Thoracic aorta (tissue), 2 donors: ENCODE data around the gene MAP2. TPM values are rescaled to one million over a fixed set of nuclear protein-coding genes. Genes with fewer than 3 reads are reported as not detected.
A peak's percentile ranks its signal among the peaks of the same experiment; 100 is the strongest.

Experiments used
- ATAC-seq: fragments of 150-250 bp; one replicate; pipeline ENCODE4 v1.8.0; 2017; ENCODE audit warnings: low read depth; ENCODE audit not compliant: insufficient number of reproducible peaks, low FRiP score
- DNase-seq: peaks from one replicate; pipeline ENCODE4 v3.0.0-alpha.2; 2020; ENCODE audit warnings: low spot score
- H3K27ac ChIP-seq, 2 donors: fragments of 200-600 bp; sonication (generic); 1 replicate in 1 of 2; 2 replicates in 1 of 2; pipeline ENCODE4 v1.5.1; 2016; ENCODE audit warnings: mild to moderate bottlenecking in 2 of 2, moderate library complexity in 2 of 2
- H3K27me3 ChIP-seq: fragments of 200-600 bp; sonication (generic); replicated peaks from 2 replicates; pipeline ENCODE4 v1.6.0; 2016; ENCODE audit warnings: mild to moderate bottlenecking; ENCODE audit not compliant: insufficient read depth
- H3K36me3 ChIP-seq: fragments of 200-600 bp; sonication (generic); one replicate; pipeline ENCODE4 v1.5.1; 2016
- H3K4me1 ChIP-seq, 2 donors: fragments of 200-600 bp; sonication (generic); 1 replicate in 1 of 2; 2 replicates in 1 of 2; pipeline versions ENCODE4 v1.5.1 to v1.6.0; 2016; ENCODE audit warnings: low read depth in 2 of 2, mild to moderate bottlenecking in 1 of 2; ENCODE audit not compliant: control insufficient read depth in 1 of 2
- H3K4me3 ChIP-seq: fragments of 200-600 bp; sonication (generic); 2 replicates; pipeline ENCODE4 v1.5.1; 2016; ENCODE audit warnings: mild to moderate bottlenecking
- H3K9me3 ChIP-seq: fragments of 200-600 bp; sonication (generic); 2 replicates; pipeline ENCODE4 v1.5.1; 2016
- total RNA-seq, 2 donors: library from RNA; depleted of rRNA; stranded (reverse); fragments of >200 nt; gene quantifications; one replicate each; pipeline versions ENCODE4 v1.1.0 to v1.2.3, GENCODE V29; 2016
- TF ChIP-seq, protein P1 (sequence below): fragments of 200-600 bp; sonication (generic); IDR thresholded peaks from one replicate; pipeline ENCODE4 v1.5.1; 2019; ENCODE audit warnings: antibody characterized with exemption

MAP2 gene
- total RNA-seq, 2 donors from 2014 or later = 51.6 to 68.8 TPM

GRCh38 chr2:209495855-209496585, 72.2 kb downstream of the MAP2 start:
- ATAC-seq = peak; percentile 98
- H3K4me3 ChIP-seq = peak overlapping the region; percentile 44
- TF ChIP-seq, protein P1, sequence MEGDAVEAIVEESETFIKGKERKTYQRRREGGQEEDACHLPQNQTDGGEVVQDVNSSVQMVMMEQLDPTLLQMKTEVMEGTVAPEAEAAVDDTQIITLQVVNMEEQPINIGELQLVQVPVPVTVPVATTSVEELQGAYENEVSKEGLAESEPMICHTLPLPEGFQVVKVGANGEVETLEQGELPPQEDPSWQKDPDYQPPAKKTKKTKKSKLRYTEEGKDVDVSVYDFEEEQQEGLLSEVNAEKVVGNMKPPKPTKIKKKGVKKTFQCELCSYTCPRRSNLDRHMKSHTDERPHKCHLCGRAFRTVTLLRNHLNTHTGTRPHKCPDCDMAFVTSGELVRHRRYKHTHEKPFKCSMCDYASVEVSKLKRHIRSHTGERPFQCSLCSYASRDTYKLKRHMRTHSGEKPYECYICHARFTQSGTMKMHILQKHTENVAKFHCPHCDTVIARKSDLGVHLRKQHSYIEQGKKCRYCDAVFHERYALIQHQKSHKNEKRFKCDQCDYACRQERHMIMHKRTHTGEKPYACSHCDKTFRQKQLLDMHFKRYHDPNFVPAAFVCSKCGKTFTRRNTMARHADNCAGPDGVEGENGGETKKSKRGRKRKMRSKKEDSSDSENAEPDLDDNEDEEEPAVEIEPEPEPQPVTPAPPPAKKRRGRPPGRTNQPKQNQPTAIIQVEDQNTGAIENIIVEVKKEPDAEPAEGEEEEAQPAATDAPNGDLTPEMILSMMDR = no peak

GRCh38 chr2:209496586-209496982, 72.7 kb downstream of the MAP2 start:
- no peak for DNase-seq
- H3K36me3 ChIP-seq = no peaks in the 10 kb centered on the region
- ATAC-seq = peak; percentile 82
- H3K4me1 ChIP-seq = peaks cover 13 to 28% of the 10 kb centered on the region in 2 donors
- H3K4me3 ChIP-seq = peak overlapping the region; percentile 44
- TF ChIP-seq, protein P1 = no peak
- H3K27ac ChIP-seq = peak overlapping the region; percentile 82 to 94
- no peaks in the 10 kb centered on the region for H3K27me3 ChIP-seq
- H3K9me3 ChIP-seq = peaks cover 5% of the 10 kb centered on the region

More at GRCh38 chr2:209495855-209496585, 72.2 kb downstream of the MAP2 start:
- Histone ChIP-seq H3K9me3 (peaks cover 5% of the 10 kb centered on the region), H3K27me3 (no peaks in the 10 kb centered on the region), H3K27ac (peak overlapping the region; percentile 82 to 94), H3K36me3 (no peaks in the 10 kb centered on the region), H3K4me1 (peaks cover 13 to 28% of the 10 kb centered on the region in 2 donors)
- peak; percentile 11 for DNase-seq

DNA sequence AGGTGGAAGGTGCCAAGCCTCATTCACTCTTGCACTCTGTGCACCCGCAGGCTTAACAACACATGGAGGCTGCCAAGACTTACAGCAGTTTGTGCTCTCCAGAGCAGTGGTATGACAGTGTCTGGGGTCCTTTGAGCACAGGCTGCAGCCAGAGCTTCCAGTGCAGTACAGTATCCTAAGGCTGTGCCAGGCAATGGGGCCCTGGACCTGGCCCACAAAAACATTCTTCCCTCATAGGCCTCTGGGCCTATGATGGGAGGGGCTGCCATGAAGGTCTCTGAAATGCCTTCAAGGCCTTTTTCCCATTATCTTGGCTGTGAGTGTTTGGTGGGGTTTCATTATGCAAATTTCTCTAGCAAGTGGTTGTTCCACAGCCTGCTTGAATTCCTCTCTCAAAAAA, 74.8 kb downstream of the MAP2 start:
- no peak overlapping the region for H3K4me3 ChIP-seq
- peaks cover 5% of the 10 kb centered on the region for H3K9me3 ChIP-seq
- H3K36me3 ChIP-seq = no peaks in the 10 kb centered on the region
- DNase-seq (no peak), ATAC-seq (no peak)
- no peaks in the 10 kb centered on the region for H3K27me3 ChIP-seq
- no peak overlapping the region for H3K27ac ChIP-seq
- H3K4me1 ChIP-seq = peaks cover 13 to 33% of the 10 kb centered on the region in 2 donors
- TF ChIP-seq, protein P1 = no peak

DNA sequence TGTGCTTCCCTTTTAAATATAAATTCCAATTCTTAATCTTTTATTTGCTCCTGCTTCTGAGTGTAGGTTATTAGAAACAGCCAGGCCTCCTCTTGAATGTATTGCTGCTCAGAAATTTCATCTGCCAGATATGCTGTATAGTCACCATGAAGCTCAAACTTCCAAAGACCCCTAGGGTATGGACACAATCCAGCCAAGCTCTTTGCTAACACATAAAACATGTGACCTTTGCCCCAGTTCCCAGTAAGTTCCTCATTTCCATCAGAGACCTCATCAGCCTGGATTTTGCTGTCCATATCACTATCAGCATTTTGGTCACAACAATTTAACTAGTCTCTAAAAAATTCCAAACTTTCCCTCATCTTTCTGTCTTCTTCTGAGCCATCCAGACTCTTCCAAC, 75.2 kb downstream of the MAP2 start:
- TF ChIP-seq, protein P1 = no peak

GRCh38 chr2:209501579-209501978, 77.7 kb downstream of the MAP2 start:
- H3K4me3 ChIP-seq = no peak overlapping the region
- TF ChIP-seq, protein P1 = no peak

More for the DNA sequence above, 75.2 kb downstream of the MAP2 start:
- Histone ChIP-seq H3K27ac (no peak overlapping the region), H3K9me3 (peaks cover 5% of the 10 kb centered on the region), H3K27me3 (no peaks in the 10 kb centered on the region), H3K4me1 (peaks cover 13 to 33% of the 10 kb centered on the region in 2 donors), H3K4me3 (no peak overlapping the region), H3K36me3 (no peaks in the 10 kb centered on the region)
- no peak for ATAC-seq
- no peak for DNase-seq

More at GRCh38 chr2:209501579-209501978, 77.7 kb downstream of the MAP2 start:
- Histone ChIP-seq H3K4me1 (peaks cover 0 to 28% of the 10 kb centered on the region in 2 donors), H3K9me3 (peaks cover 5% of the 10 kb centered on the region), H3K36me3 (no peaks in the 10 kb centered on the region), H3K27ac (no peak overlapping the region), H3K27me3 (no peaks in the 10 kb centered on the region)
- ATAC-seq (no peak), DNase-seq (no peak)
